Brain microvascular endothelial cell (primary cell): ENCODE data around the gene ACAP1.

Source experiments
- DNase-seq: peaks from one replicate; pipeline ENCODE4 v3.0.0-alpha.2; 2020
- H3K27ac ChIP-seq: fragments of 250-450 bp; sonication (Bioruptor Pico); 2 replicates; pipeline ENCODE4 v1.5.1; 2020; ENCODE audit warnings: mild to moderate bottlenecking, moderate library complexity
- H3K27me3 ChIP-seq: fragments of 250-450 bp; sonication (Bioruptor Pico); replicated peaks from 2 replicates; pipeline ENCODE4 v1.5.1; 2020; ENCODE audit warnings: mild to moderate bottlenecking
- H3K36me3 ChIP-seq: fragments of 250-450 bp; sonication (Bioruptor Pico); replicated peaks from 2 replicates; pipeline ENCODE4 v1.5.1; 2020; ENCODE audit warnings: mild to moderate bottlenecking
- H3K4me3 ChIP-seq: 2 replicates; pipeline ENCODE4 v1.5.1; 2011; ENCODE audit warnings: low read depth, mild to moderate bottlenecking, control low read depth, low read length, moderate library complexity
- in situ Hi-C: cut with HindIII; loops from 2 replicates; pipeline ENCODE4 v1.10.0; 2017; ENCODE audit warnings: low sequenced_read_pairs, low pct_ligation_motif_present
- TF ChIP-seq, protein P1 (sequence below): IDR thresholded peaks from 2 replicates; pipeline ENCODE4 v1.5.1; 2011; ENCODE audit warnings: low read depth, mild to moderate bottlenecking, moderate library complexity, low read length, control low read depth, inconsistent platforms; ENCODE audit errors: missing control alignments

The ACAP1 gene, protein sequence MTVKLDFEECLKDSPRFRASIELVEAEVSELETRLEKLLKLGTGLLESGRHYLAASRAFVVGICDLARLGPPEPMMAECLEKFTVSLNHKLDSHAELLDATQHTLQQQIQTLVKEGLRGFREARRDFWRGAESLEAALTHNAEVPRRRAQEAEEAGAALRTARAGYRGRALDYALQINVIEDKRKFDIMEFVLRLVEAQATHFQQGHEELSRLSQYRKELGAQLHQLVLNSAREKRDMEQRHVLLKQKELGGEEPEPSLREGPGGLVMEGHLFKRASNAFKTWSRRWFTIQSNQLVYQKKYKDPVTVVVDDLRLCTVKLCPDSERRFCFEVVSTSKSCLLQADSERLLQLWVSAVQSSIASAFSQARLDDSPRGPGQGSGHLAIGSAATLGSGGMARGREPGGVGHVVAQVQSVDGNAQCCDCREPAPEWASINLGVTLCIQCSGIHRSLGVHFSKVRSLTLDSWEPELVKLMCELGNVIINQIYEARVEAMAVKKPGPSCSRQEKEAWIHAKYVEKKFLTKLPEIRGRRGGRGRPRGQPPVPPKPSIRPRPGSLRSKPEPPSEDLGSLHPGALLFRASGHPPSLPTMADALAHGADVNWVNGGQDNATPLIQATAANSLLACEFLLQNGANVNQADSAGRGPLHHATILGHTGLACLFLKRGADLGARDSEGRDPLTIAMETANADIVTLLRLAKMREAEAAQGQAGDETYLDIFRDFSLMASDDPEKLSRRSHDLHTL

DNA sequence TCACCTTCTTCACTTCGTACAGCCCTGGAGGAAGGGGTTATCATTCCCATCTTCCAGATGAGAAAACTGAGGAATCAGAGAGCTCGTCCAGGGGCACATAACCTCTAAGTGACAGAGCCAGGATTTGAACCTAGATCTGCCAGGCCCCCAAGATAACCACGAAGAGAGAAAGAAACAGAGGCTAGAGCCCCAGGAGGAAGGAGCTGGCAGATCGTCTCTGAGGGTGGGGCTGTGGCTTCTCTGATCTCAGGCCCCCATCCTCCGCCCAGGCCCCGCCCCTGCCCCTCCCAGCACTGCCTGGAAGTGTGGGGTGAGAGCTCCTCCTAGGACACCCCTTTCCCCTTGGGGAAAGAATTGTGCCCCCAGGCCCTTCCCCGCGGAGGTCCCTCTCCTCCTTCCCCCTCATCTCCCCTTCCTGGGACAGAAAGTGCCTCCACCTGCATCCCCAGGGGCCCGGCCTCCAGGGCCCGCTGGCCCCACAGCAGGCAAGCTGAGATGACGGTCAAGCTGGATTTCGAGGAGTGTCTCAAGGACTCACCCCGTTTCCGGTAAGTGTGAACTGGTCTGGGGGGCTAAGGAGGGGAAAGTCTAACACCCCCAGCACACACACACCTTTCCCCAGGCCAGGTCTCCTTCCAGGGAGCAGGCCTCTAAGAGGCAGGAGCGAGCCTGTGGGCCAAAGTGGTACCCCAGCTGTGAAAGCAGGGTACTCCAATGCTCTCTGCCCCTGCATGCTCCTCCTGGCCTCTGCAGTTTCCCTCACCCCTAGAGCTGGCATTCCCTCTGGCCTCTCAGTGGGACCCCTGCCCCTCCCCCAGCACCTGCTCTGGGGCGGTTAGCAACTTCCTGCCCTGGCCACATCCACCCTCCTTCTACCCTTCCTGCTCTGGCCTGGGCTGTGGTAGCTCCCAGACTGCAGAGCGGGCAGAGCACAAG, at the start of gene ACAP1:
Gene ACAP1 (plus strand): TSS at position 290 of the 936 bp plus-strand sequence. CDS start 206 bp downstream, at position 496.
- H3K27me3 ChIP-seq = no peaks in the 10 kb centered on the region
- TF ChIP-seq, protein P1, sequence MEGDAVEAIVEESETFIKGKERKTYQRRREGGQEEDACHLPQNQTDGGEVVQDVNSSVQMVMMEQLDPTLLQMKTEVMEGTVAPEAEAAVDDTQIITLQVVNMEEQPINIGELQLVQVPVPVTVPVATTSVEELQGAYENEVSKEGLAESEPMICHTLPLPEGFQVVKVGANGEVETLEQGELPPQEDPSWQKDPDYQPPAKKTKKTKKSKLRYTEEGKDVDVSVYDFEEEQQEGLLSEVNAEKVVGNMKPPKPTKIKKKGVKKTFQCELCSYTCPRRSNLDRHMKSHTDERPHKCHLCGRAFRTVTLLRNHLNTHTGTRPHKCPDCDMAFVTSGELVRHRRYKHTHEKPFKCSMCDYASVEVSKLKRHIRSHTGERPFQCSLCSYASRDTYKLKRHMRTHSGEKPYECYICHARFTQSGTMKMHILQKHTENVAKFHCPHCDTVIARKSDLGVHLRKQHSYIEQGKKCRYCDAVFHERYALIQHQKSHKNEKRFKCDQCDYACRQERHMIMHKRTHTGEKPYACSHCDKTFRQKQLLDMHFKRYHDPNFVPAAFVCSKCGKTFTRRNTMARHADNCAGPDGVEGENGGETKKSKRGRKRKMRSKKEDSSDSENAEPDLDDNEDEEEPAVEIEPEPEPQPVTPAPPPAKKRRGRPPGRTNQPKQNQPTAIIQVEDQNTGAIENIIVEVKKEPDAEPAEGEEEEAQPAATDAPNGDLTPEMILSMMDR = no peak
- no peak within 1 kb of the TSS for H3K27ac ChIP-seq
- in situ Hi-C loops = no loop called here
- no peak within 1 kb of the TSS for H3K4me3 ChIP-seq
- no peak for DNase-seq
- H3K36me3 ChIP-seq = no peaks in the 10 kb centered on the region

DNA sequence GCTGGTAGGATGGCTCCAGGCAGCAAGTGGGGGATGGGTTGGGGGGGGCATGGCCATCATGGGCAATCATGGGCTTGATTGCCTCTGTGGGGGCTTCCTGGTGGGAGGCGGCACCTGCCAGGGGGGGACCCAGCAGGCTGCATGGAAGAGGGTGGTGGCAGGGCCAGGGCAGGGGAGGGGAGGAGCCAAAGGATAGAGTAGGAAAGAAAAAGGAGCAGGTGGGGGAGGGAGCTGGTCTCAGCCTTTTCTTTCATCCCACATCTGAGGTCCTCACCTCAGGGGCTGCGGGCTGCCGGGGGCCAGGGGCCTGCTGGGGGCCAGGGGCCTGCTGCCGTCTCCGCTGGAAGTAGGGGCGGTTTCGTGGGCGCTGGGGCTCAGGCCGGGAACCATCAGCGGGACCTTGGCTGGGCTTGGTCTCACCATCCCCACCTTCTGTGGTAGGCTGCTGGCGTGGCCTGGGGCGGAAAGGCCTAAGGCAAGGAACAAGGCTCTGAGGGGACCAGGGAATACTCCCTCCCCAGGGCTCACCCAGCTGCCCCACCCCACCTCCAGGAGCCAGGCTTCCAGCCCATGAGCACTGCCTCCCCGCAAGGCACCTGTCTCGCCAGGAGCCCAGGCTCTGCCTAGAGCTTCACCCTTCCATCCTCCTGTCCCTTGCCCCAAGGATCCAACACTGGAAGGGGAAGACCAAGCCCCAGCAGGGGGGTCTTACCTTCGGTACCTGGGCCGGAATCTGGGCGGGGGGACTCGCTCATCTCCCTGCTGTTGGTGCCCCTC, 46.9 kb upstream of the ACAP1 start:
- Histone ChIP-seq H3K36me3 (no peaks in the 10 kb centered on the region), H3K4me3 (no peak overlapping the region), H3K27me3 (peaks cover 52% of the 10 kb centered on the region), H3K27ac (no peak overlapping the region)
- DNase-seq = no peak
- TF ChIP-seq, protein P1 = no peak
- in situ Hi-C loops = no loop called here

DNA sequence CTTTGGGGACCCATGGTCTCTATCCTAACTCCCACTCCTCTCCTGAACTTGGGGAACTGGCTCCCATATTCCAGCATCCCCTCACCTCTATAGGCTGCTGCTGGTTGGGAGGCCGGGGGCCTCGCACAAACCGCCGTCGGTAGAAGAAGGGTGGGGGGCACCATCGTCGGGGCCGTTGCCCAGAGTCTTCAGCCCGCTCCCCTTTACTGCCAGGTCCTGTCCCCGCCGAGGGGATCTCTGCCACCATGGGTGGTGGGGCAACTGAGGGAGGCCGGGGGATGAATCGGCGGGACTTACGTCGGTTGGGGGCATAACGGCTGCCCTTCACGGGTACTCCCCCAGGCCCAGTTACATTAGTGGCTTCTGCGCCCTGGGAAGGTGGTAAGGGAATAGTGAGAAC, 46.2 kb upstream of the ACAP1 start:
- no peak overlapping the region for H3K27ac ChIP-seq

DNA sequence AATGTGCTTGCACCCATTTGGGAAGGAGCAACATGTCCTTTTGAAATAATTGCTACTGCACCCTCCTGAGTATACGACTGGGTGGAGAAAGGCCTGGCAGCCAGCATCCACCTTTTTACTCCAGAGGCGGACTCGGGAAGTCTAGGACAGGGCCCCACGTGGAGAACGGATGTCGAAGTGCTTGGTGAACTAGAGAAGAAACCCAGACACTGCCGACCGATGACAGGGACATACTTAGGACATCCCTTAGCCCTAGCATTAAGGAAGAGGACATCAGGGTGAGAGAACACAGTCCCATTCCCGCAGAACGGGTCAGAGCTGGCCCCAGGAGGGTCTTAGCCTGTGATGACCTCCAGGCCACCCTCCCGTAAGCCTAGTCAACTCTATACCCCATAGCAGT, 45.6 kb upstream of the ACAP1 start:
- no peaks in the 10 kb centered on the region for H3K36me3 ChIP-seq
- in situ Hi-C loops = no loop called here
- no peak overlapping the region for H3K4me3 ChIP-seq
- TF ChIP-seq, protein P1 = no peak
- peaks cover 60% of the 10 kb centered on the region for H3K27me3 ChIP-seq
- no peak overlapping the region for H3K27ac ChIP-seq
- DNase-seq = no peak

More for the DNA sequence above, 46.2 kb upstream of the ACAP1 start:
- Histone ChIP-seq H3K36me3 (no peaks in the 10 kb centered on the region), H3K4me3 (no peak overlapping the region), H3K27me3 (peaks cover 57% of the 10 kb centered on the region)
- TF ChIP-seq, protein P1 = no peak
- in situ Hi-C loops = no loop called here
- no peak for DNase-seq

DNA sequence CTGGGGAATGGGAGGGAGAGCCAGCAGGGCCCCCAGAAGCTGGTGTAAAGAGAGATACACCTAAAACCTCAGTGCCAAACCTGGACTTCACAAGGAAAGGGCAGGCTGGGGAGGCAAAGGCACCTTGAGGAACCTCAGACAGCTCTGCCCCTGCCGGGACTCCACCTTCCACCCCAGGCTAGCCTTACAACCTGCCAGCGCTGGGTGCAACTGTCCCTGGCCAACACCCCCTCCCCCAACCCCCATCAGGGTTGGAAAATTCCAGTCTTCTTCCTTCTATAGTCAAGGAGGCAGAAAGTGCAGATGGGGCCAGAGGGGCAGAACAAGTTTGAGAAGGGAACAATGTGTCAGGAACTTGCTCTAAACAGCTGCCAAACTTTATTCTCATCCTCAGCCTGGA, 44.1 kb upstream of the ACAP1 start:
- no peak overlapping the region for H3K27ac ChIP-seq
- H3K27me3 ChIP-seq = peaks cover 60% of the 10 kb centered on the region
- in situ Hi-C loops = no loop called here
- H3K36me3 ChIP-seq = no peaks in the 10 kb centered on the region
- no peak for DNase-seq
- no peak overlapping the region for H3K4me3 ChIP-seq
- TF ChIP-seq, protein P1 = no peak
